RWPE1 (cell line): Measurements from ENCODE around the gene SATB2.
A peak's percentile ranks its signal among the peaks of the same experiment; 100 is the strongest.

Source experiments
- CTCF ChIA-PET: fragments of 350-600 bp; sonication (Branson Sonifier 250); formaldehyde crosslinking; extraction: SDS; loops from one replicate; lab custom pipeline; 2021; lab: Yijun Ruan, JAX
- POLR2A ChIA-PET: fragments of 400-600 bp; formaldehyde crosslinking; extraction: SDS; loops from one replicate; lab custom pipeline; 2020; ENCODE audit warnings: antibody characterized with exemption; ENCODE audit not compliant: low non-redundant PET; lab: Yijun Ruan, JAX
- DNase-seq: peaks from one replicate; pipeline ENCODE4 v3.0.0; 2012; ENCODE audit warnings: low spot score
- H3K27ac ChIP-seq: fragments of 450-650 bp; 2 replicates; pipeline ENCODE4 v1.5.1; 2017
- TF ChIP-seq, protein P1 (sequence below): fragments of 450-650 bp; conservative IDR thresholded peaks from 2 replicates; pipeline ENCODE4 v1.5.1; 2017; ENCODE audit warnings: low read depth, mild to moderate bottlenecking

The SATB2 gene

DNA sequence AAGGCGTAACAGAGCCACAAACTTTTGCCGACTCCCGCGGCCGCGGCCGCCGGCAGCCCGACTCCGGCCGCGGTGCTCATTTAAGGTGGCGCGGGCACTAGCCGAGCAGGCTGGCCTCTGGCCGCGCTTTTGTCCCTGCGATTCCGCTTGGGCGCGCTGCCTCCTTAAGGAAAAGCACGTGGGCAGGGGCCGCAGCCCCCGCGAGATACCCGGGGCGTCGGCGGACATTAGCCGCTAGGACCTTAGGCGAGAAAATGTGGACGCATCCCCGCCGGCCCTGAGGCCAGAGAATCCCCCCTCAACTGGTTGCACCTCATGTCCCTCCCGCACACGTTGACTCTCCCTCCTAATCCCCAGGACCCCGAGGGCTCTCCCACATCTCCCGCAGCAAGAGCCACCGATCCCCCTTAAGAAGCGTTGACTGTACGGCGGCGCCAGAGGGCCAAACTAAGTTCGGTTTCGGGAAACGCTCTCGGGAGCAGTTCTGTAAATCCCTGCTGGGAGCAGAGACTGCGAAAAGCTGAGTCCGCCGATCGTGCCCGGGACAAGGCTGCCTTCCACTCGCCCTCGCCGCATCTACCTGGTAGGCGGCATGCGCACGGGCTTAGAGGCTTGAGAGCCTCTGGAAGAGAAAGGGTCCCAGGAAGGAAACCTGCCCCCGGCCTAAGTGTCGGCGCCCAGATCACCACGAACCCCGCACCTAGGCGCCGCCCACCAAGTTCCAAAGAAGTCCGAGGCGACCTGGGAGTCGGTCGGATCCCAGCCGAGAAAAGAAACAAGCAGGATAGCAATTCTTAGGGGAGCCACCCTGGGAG lies 1.8 kb upstream of the SATB2 start:
- peak overlapping the region; percentile 97 for H3K27ac ChIP-seq
- DNase-seq = peak; percentile 79
- CTCF ChIA-PET = no interaction called here
- POLR2A ChIA-PET = interaction anchor here (0.8 kb wide), 1 partner anchor 214 kb away, joined by 3 read pairs; no protein-coding TSS in a partner anchor
- TF ChIP-seq, protein P1, sequence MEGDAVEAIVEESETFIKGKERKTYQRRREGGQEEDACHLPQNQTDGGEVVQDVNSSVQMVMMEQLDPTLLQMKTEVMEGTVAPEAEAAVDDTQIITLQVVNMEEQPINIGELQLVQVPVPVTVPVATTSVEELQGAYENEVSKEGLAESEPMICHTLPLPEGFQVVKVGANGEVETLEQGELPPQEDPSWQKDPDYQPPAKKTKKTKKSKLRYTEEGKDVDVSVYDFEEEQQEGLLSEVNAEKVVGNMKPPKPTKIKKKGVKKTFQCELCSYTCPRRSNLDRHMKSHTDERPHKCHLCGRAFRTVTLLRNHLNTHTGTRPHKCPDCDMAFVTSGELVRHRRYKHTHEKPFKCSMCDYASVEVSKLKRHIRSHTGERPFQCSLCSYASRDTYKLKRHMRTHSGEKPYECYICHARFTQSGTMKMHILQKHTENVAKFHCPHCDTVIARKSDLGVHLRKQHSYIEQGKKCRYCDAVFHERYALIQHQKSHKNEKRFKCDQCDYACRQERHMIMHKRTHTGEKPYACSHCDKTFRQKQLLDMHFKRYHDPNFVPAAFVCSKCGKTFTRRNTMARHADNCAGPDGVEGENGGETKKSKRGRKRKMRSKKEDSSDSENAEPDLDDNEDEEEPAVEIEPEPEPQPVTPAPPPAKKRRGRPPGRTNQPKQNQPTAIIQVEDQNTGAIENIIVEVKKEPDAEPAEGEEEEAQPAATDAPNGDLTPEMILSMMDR = 0 out of 2 replicates have a peak, but pooled peaks have one; percentile 1

DNA sequence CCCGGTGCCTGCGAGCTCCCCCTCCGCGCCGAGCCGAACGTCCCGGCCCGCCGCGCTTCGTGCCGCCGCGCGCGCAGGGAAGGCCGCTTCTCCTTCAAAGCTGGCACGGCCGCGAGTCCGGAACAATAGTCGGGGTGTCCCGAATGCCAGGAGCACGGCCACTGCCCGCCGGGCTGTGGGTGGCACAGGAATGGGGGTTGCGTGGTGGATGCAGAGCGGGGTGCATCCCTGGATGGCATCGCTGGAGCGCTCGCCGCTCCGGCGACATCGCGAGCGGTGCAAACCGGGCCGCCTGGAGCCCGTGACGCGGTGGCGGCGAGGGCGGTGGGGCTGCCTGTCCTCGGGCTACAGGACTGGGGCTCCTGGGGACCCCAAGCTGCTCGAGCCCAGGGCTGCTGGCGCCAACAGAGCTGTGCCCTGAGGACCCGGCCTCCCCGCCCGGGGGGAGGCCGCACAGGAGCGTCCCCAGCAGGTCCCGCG lies 1.1 kb upstream of the SATB2 start:
- CTCF ChIA-PET = no interaction called here

DNA sequence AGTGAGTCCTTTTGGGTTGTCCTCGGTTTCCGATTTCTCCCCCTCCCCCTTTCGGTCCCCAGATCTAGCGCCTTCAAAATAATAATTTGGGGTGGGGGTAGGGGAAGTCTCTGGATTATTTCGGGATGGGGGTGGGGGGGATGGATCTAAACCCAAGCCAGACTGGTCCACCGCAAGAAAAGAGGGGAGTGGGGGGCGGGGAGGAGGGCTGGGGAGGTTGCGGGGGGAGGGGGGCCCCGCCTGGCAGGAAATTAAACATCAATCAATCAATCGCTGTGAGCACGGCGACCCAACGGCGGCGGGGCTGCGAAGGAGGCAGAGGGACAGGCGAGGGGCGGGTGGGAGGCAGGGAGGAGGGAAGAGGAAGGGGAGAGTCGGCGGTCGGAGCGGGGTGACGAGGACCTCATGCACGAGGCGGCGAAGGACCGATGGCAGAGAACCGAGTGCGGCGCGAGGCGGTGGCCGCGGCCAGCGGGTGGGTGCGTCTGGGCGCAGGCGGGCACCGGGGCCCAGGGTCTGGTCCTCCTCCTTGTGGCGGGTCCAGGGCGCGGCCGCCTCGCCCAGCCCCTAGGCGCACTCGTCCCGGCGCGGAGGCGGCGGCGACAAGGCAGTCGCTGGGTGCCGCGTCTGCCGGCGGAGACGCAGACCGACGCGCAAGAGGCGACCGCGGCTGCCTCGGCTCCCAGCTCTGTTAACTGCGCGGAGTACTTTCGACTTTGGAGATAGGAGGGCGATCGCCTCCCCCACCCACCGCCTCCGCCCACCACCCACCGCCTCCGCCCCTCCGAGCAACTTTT lies 468 bp upstream of the SATB2 start:
- CTCF ChIA-PET = interaction anchor here (0.6 kb wide), 1 partner anchor 882 kb away, joined by 3 read pairs; no protein-coding TSS in a partner anchor
- POLR2A ChIA-PET = interaction anchor here (0.7 to 0.8 kb wide), 2 partner anchors 70 to 212 kb away, joined by 3 read pairs; no protein-coding TSS in a partner anchor
- TF ChIP-seq, protein P1 = no peak
- peak overlapping the region; percentile 97 for H3K27ac ChIP-seq
- peak; percentile 38 for DNase-seq

More for the DNA sequence above, 1.1 kb upstream of the SATB2 start:
- peak overlapping the region; percentile 97 for H3K27ac ChIP-seq
- TF ChIP-seq, protein P1 = 0 out of 2 replicates have a peak, but pooled peaks have one; percentile 11
- DNase-seq = no peak
- POLR2A ChIA-PET = interaction anchor here (0.7 to 0.8 kb wide), 2 partner anchors 70 to 213 kb away, joined by 3 read pairs; no protein-coding TSS in a partner anchor

DNA sequence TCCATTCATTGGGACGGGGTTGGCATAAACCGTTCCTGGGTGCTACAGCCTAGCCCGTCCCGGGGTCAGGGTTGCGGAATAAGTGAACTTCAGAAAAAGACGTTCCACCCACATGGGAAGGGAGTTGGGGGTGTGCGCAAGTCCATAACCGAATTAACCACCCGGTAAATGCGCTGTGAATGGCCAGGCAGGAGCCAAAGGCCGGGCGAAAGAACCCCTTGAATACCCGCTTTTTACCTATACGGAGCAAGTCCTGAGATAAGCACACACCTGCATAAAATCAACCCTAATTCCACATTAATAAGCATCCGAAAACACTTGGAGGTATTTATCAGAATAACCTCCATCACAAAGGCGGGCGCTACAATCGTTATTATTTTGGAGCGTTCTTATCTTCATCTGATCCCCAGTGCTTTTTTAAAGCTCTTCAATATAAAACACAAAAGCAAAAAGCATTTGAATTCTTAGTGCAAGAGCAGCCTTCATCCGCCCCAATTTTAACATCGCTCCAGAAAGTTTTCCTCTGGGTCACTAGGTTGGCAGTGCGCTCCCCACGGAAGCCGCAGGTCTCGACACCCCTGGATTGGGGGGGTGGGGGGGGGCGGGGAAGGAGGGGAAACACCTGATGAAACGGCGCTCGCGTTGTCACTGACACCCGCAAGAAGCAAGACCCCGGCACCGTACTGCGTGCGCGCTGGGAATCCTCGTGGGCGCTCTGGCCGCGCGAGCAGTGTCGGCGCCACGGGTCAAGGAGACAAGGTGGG lies 1.2 kb downstream of the SATB2 start:
- DNase-seq = peak; percentile 39
- TF ChIP-seq, protein P1 = no peak
- POLR2A ChIA-PET = no interaction called here
- peak overlapping the region; percentile 97 for H3K27ac ChIP-seq
- CTCF ChIA-PET = no interaction called here

DNA sequence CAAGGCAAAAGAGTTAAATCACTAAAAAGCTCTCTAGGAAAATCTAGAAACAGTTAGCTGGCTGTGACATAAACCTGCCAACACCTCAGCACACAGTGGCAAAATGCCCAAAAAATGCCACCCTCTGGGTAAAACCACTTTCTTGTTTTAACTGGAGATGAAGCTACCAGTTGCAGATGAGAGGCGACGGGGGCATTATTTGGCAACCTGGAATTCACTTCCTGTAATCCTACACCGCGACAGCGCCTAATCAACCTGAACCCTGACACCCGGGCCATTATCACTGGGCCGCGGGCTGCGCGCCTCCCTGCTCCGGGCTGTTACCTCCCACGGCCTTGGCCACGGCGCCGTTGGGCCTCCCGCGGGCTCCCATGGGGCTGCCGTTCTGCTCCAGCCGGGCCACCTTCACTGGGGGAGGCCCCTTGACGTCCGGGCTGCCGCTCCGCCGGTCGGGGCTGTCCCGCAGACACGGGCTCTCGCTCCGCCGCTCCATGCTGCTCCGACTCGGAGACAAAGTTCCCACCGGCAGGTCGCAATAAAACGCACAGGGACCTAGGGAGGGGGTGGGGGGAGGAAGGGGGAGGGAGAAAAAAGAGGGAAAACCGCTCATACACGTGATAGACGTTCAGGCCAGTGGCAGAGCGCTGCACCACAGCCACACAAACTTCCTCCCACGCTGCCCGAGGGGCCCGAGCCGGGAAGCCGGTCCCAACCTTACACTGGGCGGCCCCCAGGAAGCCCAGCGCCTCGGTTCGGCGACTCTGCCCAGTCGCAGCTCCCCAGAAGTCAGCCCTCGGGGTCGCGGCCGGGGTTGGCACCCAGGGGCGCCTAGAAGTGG lies 2.0 kb downstream of the SATB2 start:
- DNase-seq = peak; percentile 55
- ChIA-PET CTCF (interaction anchor here (0.6 kb wide), 1 partner anchor 14 kb away, joined by 3 read pairs; no protein-coding TSS in a partner anchor), POLR2A (no interaction called here)
- TF ChIP-seq, protein P1 = no peak
- H3K27ac ChIP-seq = peak overlapping the region; percentile 97
